GM12878 (cell line): ENCODE measurements around the gene RANGAP1. TPM values are rescaled to one million over a fixed set of nuclear protein-coding genes. Genes with fewer than 3 reads are reported as not detected.

Source experiments
- ATAC-seq: fragments of 200-7000 bp; cut with Tn5 transposase; 3 replicates; pipeline ENCODE4 v1.9.1; 2020; ENCODE audit warnings: mild to moderate bottlenecking, moderate library complexity
- BruUV-seq: library from RNA; stranded (reverse); fragments of 400-500 nt; replicated peaks from 2 replicates; lab custom pipeline; 2021; lab: Mats Ljungman, UMichigan
- CTCF ChIA-PET: fragments of 300-600 bp; sonication (Branson Sonifier 250); formaldehyde crosslinking; extraction: SDS; loops from one replicate; lab custom pipeline; 2021; ENCODE audit warnings: inconsistent platforms; lab: Yijun Ruan, JAX
- POLR2A ChIA-PET: fragments of 350-600 bp; formaldehyde crosslinking; extraction: SDS; loops from one replicate; lab custom pipeline; 2021; ENCODE audit warnings: inconsistent platforms; lab: Charles Lee
- RAD21 ChIA-PET: fragments of 300-600 bp; sonication (Branson Sonifier 250); formaldehyde crosslinking; loops from one replicate; lab custom pipeline; 2023; ENCODE audit warnings: antibody characterized with exemption; ENCODE audit not compliant: unreplicated experiment; lab: Charles Lee
- SMC1A ChIA-PET: fragments of 300-600 bp; sonication (Branson Sonifier 250); formaldehyde crosslinking; loops from one replicate; lab custom pipeline; 2023; ENCODE audit not compliant: unreplicated experiment, uncharacterized antibody; lab: Charles Lee
- DNase-seq: peaks from one replicate; pipeline ENCODE4 v3.0.0-alpha.2; 2011; ENCODE audit warnings: low read depth, low spot score
- FAIRE-seq: peaks from 3 replicates; lab custom pipeline; 2011; peaks lifted over from hg19 to GRCh38; lab: Jason Lieb, UNC
- H2AFZ ChIP-seq: 2 replicates; pipeline ENCODE4 v1.6.0; 2011; ENCODE audit warnings: low read depth, low read length, control low read depth; ENCODE audit not compliant: control insufficient read depth
- H3K27ac ChIP-seq: 2 replicates; pipeline ENCODE4 v1.5.1; 2011; ENCODE audit warnings: control low read depth; ENCODE audit not compliant: control insufficient read depth, insufficient read depth
- H3K27me3 ChIP-seq, 2 experiments: replicated peaks in 1 of 2; 2 replicates each; pipeline versions ENCODE4 v1.6.0 to v1.6.1; 2011; ENCODE audit warnings: low read length in 1 of 2; ENCODE audit not compliant: control insufficient read depth in 2 of 2, insufficient read depth in 2 of 2
- H3K36me3 ChIP-seq, 2 experiments: 2 replicates each; pipeline ENCODE4 v1.5.1; 2011; ENCODE audit warnings: low read length in 1 of 2; ENCODE audit not compliant: control insufficient read depth in 2 of 2, insufficient read depth in 2 of 2
- H3K4me1 ChIP-seq: 2 replicates; pipeline ENCODE4 v1.6.1; 2011; ENCODE audit warnings: mild to moderate bottlenecking, low read length, moderate library complexity, mixed read lengths; ENCODE audit not compliant: control insufficient read depth, insufficient read depth
- H3K4me2 ChIP-seq: 2 replicates; pipeline ENCODE4 v1.6.0; 2011; ENCODE audit warnings: control low read depth; ENCODE audit not compliant: control insufficient read depth, insufficient read depth
- H3K4me3 ChIP-seq: fragments of 200-600 bp; sonication (generic); 2 replicates; pipeline ENCODE4 v1.5.1; 2016
- H3K79me2 ChIP-seq: 2 replicates; pipeline ENCODE4 v1.6.0; 2011; ENCODE audit warnings: low read length; ENCODE audit not compliant: control insufficient read depth, insufficient read depth
- H3K9ac ChIP-seq: 2 replicates; pipeline ENCODE4 v1.8.0; 2011; ENCODE audit warnings: low read length, control low read depth, mixed read lengths; ENCODE audit not compliant: control insufficient read depth, insufficient read depth
- H3K9me3 ChIP-seq: replicated peaks from 3 replicates; pipeline ENCODE4 v1.5.1; 2011; ENCODE audit warnings: mild to moderate bottlenecking, low read length; ENCODE audit not compliant: control insufficient read depth, insufficient read depth
- H4K20me1 ChIP-seq: 2 replicates; pipeline ENCODE4 v1.6.0; 2011; ENCODE audit not compliant: control insufficient read depth, insufficient read depth
- MEF2A ChIP-seq: IDR thresholded peaks from 2 replicates; pipeline ENCODE4 v1.6.1; 2011; ENCODE audit warnings: low read depth, mild to moderate bottlenecking, low read length, moderate library complexity; ENCODE audit not compliant: insufficient read depth
- NRF1 ChIP-seq: conservative IDR thresholded peaks from 2 replicates; pipeline ENCODE4 v1.6.1; 2011; ENCODE audit warnings: mild to moderate bottlenecking, low read depth, low read length, improper control_type of control experiment
- WGBS: methylation state at CpG from one replicate; pipeline ENCODE4 v1.1.6; 2016; ENCODE audit warnings: low lambda C conversion rate; ENCODE audit not compliant: insufficient replicate concordance, insufficient coverage; ENCODE audit errors: missing lambda C conversion rate; 5-methylcytosine and 5-hydroxymethylcytosine counted together
- in situ Hi-C: fragments of 300-500 bp; cut with MboI; formaldehyde crosslinking; loops from 9 replicates; pipeline ENCODE4 v1.14.3; 2018; ENCODE audit warnings: mixed read lengths
- intact Hi-C: fragments of 100-400 bp; cut with micrococcal nuclease; formaldehyde crosslinking; loops from one replicate; pipeline ENCODE4 v1.14.2; 2022; ENCODE audit not compliant: unreplicated experiment
- polyA plus RNA-seq, 11 experiments: library from polyadenylated mRNA; depleted of rRNA in 4 of 11; unstranded in 6 of 11; stranded (reverse) in 5 of 11; fragments of >200 nt; fragmentation: Nextera tagmentation in 4 of 11; fragmentation: Illumina TruSeq in 1 of 11; extraction: Ambion mirVana in 4 of 11; extraction: Trizol in 1 of 11; gene quantifications; 1 replicate in 1 of 11; 2 replicates in 10 of 11; pipeline versions ENCODE4 v1.2.1 to v1.2.3, GENCODE V29; 2011 to 2016; ENCODE audit warnings: inconsistent platforms in 2 of 11, missing spikeins in 2 of 11, low read depth in 1 of 11
- total RNA-seq, 4 experiments: library from RNA; depleted of rRNA in 3 of 4; stranded (reverse); fragments of >200 nt in 3 of 4; fragmentation: Illumina TruSeq in 1 of 4; extraction: Trizol in 1 of 4; gene quantifications; 2 replicates each; pipeline versions ENCODE4 v1.2.1 to v1.2.3, GENCODE V29; 2013 to 2021
- TF ChIP-seq, protein P1 (sequence below): fragments of 450-650 bp; formaldehyde crosslinking; IDR thresholded peaks from 2 replicates; pipeline ENCODE4 v1.5.0; 2022; ENCODE audit warnings: mild to moderate bottlenecking, missing genetic modification characterization

Gene RANGAP1
- total and polyA plus RNA-seq, 10 of the 15 experiments (the other 5 are each of a cell fraction or from before 2014, with no cell fraction given) = 2.5 to 109 (median 60.2) TPM

- TF ChIP-seq, protein P1, sequence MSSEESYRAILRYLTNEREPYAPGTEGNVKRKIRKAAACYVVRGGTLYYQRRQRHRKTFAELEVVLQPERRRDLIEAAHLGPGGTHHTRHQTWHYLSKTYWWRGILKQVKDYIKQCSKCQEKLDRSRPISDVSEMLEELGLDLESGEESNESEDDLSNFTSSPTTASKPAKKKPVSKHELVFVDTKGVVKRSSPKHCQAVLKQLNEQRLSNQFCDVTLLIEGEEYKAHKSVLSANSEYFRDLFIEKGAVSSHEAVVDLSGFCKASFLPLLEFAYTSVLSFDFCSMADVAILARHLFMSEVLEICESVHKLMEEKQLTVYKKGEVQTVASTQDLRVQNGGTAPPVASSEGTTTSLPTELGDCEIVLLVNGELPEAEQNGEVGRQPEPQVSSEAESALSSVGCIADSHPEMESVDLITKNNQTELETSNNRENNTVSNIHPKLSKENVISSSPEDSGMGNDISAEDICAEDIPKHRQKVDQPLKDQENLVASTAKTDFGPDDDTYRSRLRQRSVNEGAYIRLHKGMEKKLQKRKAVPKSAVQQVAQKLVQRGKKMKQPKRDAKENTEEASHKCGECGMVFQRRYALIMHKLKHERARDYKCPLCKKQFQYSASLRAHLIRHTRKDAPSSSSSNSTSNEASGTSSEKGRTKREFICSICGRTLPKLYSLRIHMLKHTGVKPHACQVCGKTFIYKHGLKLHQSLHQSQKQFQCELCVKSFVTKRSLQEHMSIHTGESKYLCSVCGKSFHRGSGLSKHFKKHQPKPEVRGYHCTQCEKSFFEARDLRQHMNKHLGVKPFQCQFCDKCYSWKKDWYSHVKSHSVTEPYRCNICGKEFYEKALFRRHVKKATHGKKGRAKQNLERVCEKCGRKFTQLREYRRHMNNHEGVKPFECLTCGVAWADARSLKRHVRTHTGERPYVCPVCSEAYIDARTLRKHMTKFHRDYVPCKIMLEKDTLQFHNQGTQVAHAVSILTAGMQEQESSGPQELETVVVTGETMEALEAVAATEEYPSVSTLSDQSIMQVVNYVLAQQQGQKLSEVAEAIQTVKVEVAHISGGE = no peak
- no peak for TF ChIP-seq NRF1
Measured at GRCh38 chr22:41333806-41334205, 47.8 kb upstream of the RANGAP1 start (continued).

DNA sequence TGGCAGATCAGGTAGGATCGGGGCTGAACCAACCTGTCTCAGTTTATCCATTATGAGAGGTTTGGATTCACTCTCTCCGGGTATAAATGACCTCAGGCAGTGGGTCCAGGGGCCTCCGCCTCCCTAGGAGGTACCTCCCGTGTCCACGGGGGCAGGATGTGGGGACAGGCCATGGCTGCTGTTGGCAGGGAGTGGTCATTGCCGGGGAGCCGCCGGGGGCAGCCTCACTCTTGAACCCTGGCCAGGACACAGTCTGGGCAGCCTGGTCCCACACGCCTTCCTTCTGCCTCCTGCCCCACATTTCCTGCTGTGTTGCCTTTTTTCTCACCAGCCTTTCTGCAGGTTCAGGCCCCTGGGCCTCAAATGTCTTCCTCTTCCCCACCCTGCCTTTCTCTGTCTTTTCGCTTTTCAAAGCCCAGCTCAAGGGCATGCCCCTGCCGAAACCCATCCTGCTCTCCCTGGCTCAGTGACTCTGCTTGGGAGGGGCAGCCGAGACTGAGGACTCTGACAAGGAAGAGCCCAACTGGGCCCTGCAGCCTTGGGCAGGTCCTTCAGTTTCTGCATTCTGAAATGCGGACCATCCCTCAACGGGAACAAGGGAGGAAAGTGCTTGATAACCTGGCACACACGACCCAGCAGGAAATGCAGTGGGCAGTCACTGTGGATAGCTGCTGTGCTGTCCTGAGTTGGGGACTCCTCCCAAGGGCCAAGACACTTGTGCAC lies 46.4 kb upstream of the RANGAP1 start:
- TF ChIP-seq MEF2A = no peak
- TF ChIP-seq, all 136 proteins: peak for 0
- intact Hi-C loops = no loop called here
- SMC1A ChIA-PET = no interaction called here
- DNase-seq = no peak
- no peaks in the 10 kb centered on the region for H4K20me1 ChIP-seq
- RAD21 ChIA-PET = no interaction called here
- no peak overlapping the region for H3K9ac ChIP-seq
- no peak overlapping the region for H3K27ac ChIP-seq
- no peak overlapping the region for H3K4me3 ChIP-seq
- no peaks in the 10 kb centered on the region for H3K79me2 ChIP-seq
- in situ Hi-C loops = no loop called here
- no peak for FAIRE-seq
- POLR2A ChIA-PET = no interaction called here
- no peaks in the 10 kb centered on the region for H3K9me3 ChIP-seq
- H3K4me2 ChIP-seq = no peak overlapping the region
- 88% methylated on average over 15 of the region's 15 CpGs for WGBS
- no peaks in the 10 kb centered on the region for H3K4me1 ChIP-seq
- BruUV-seq = no TSS peak
- H3K27me3 ChIP-seq = no peaks in the 10 kb centered on the region
- ATAC-seq = no peak
- H2AFZ ChIP-seq = no peak overlapping the region
- CTCF ChIA-PET = no interaction called here
- peaks cover 16 to 23% of the 10 kb centered on the region in 2 experiments; a peak in 3 of 4 replicates for H3K36me3 ChIP-seq
